Measurements from ENCODE around the gene CEP112.

DNA sequence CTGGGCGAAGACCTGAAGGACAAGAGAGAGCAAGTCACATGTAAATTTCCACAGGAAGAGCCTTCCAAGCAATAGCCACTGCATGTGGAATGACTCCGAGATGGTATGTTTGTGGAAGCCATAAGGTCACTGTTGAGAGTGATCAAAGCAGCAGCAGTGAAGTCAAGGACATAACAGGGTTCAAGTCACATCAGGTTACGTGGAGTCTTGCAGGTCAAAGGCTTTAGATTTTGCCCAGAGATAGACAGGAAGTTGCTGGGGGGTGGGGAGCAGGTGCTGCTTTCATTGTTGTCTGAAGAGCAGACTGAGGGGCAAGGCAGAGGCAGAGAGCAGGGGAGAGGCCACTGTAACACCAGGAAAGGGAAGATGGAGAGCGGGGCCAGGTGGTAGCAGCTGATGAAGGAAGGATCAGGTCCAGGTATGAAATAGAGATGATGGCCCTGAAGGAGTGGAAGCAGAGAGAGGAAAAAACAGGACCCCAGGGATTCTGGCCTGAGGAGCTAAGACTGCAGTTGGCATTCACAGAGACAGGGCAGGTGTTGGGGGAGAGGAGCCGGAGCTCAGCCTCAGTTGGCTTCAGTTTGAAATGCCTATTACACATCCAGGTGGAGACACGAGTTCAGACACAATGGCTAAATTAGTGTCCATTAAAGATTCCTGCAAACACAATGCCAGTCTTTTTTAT is 501.2 kb downstream of the CEP112 start:
- TF ChIP-seq CTCF (IDR thresholded peaks at IDR 0.05), result no peak
- TF ChIP-seq POLR2A (IDR thresholded peaks at IDR 0.05), result no peak

Data from vagina (tissue), 2 donors.